Hepatocyte (in vitro differentiated cells): ENCODE measurements around the gene HOXA11. TPM values are rescaled to one million over a fixed set of nuclear protein-coding genes. Genes with fewer than 3 reads are reported as not detected.
A peak's percentile ranks its signal among the peaks of the same experiment; 100 is the strongest.

Experiments used
- DNase-seq: peaks from one replicate; pipeline ENCODE4 v3.0.0-alpha.2; 2016; ENCODE audit warnings: low spot score
- H2AFZ ChIP-seq: fragments of 200-600 bp; sonication (generic); 2 replicates; pipeline ENCODE4 v1.6.0; 2016; ENCODE audit warnings: antibody characterized with exemption, mild to moderate bottlenecking
- H3K27ac ChIP-seq: fragments of 200-600 bp; sonication (generic); 2 replicates; pipeline ENCODE4 v1.5.1; 2016; ENCODE audit warnings: mild to moderate bottlenecking
- H3K27me3 ChIP-seq: fragments of 200-600 bp; sonication (generic); 2 replicates; pipeline ENCODE4 v1.6.1; 2016
- H3K36me3 ChIP-seq: fragments of 200-600 bp; sonication (generic); replicated peaks from 2 replicates; pipeline ENCODE4 v1.5.1; 2016; ENCODE audit warnings: low read depth; ENCODE audit not compliant: insufficient read depth
- H3K4me1 ChIP-seq: fragments of 200-600 bp; sonication (generic); 2 replicates; pipeline ENCODE4 v1.5.1; 2016; ENCODE audit warnings: mild to moderate bottlenecking, moderate library complexity; ENCODE audit not compliant: insufficient read depth
- H3K4me2 ChIP-seq: fragments of 200-600 bp; sonication (generic); 2 replicates; pipeline ENCODE4 v1.6.0; 2016
- H3K4me3 ChIP-seq: fragments of 200-600 bp; sonication (generic); 2 replicates; pipeline ENCODE4 v1.5.1; 2016; ENCODE audit warnings: mild to moderate bottlenecking
- H3K79me2 ChIP-seq: fragments of 200-600 bp; sonication (generic); 2 replicates; pipeline ENCODE4 v1.6.0; 2017; ENCODE audit warnings: mild to moderate bottlenecking
- H3K9me2 ChIP-seq: fragments of 200-600 bp; sonication (generic); replicated peaks from 2 replicates; pipeline ENCODE4 v1.6.0; 2017; ENCODE audit warnings: mild to moderate bottlenecking; ENCODE audit not compliant: insufficient read depth
- H3K9me3 ChIP-seq: fragments of 200-600 bp; sonication (generic); 2 replicates; pipeline ENCODE4 v1.5.1; 2016; ENCODE audit warnings: low read depth, mild to moderate bottlenecking
- H4K20me1 ChIP-seq: fragments of 200-600 bp; sonication (generic); 2 replicates; pipeline ENCODE4 v1.6.0; 2016; ENCODE audit warnings: mild to moderate bottlenecking; ENCODE audit not compliant: insufficient read depth, poor library complexity, severe bottlenecking
- CTCF ChIP-seq: fragments of 200-600 bp; sonication (generic); IDR thresholded peaks from 2 replicates; pipeline ENCODE4 v1.5.1; 2016; ENCODE audit warnings: antibody characterized with exemption, mild to moderate bottlenecking; ENCODE audit not compliant: poor library complexity
- EZH2 ChIP-seq: fragments of 200-600 bp; sonication (generic); IDR thresholded peaks from 2 replicates; pipeline ENCODE4 v1.6.1; 2016; ENCODE audit warnings: antibody characterized with exemption, mild to moderate bottlenecking, borderline replicate concordance
- EZH2phosphoT487 ChIP-seq: fragments of 200-600 bp; sonication (generic); IDR thresholded peaks from one replicate; pipeline ENCODE4 v1.6.1; 2018; ENCODE audit warnings: antibody characterized with exemption, mild to moderate bottlenecking, low read depth, moderate library complexity; ENCODE audit not compliant: unreplicated experiment, severe bottlenecking
- WGBS: methylation state at CpG from one replicate; pipeline ENCODE4 v1.1.6; 2016; ENCODE audit warnings: low lambda C conversion rate; ENCODE audit errors: missing lambda C conversion rate; 5-methylcytosine and 5-hydroxymethylcytosine counted together
- polyA plus RNA-seq: library from polyadenylated mRNA; unstranded; fragments of >200 nt; fragmentation: Nextera tagmentation; extraction: Ambion mirVana; gene quantifications from 2 replicates; pipeline ENCODE4 v1.2.1, GENCODE V29; 2016
- total RNA-seq: library from RNA; depleted of rRNA; stranded (reverse); fragments of >200 nt; gene quantifications from 2 replicates; pipeline ENCODE4 v1.2.3, GENCODE V29; 2014

The HOXA11 gene
- total and polyA plus RNA-seq, 2 experiments from 2014 or later = 6.4 to 7.6 TPM

- no peak for DNase-seq
- WGBS = 1% methylated on average over 40 of the region's 59 CpGs
Measured at GRCh38 chr7:27173511-27173955, 11.5 kb downstream of the HOXA11 start.

DNA sequence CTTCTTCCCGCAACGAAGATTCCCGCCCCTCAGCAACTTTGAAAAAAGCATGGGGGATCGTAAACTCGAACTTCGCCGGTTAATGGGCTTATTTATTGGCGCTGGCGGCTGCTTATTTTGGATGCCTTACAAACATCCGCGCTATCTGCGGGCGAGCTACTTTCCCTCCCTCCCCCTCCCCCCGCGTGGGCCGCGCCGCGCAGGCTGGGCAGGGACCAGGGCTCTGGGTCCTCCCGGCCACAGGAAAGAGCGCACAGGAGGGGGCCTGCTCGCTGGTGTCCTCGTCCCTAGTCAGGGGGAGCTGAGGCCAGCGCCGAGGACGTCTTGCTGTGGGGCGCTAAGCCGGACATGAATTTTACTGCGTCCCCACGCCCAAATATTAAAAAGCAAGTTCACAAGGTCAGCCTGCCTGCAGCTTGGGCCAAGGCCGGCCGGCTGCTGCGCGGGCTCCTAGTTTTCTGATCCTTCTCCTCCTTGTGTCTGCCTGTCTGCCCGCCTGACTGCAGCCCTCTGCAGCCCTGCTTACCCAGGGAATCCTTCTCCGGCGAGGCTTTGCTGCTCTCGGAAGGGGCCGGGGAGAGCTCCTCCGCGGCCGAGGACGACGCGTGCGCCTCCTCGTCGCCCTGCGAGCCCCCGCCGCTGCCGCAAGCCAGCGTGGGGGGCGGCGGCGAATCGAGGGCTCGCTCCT lies 12.1 kb downstream of the HOXA11 start:
- H3K79me2 ChIP-seq = peaks cover 99% of the 10 kb centered on the region
- H3K4me1 ChIP-seq = peaks cover 12% of the 10 kb centered on the region
- H4K20me1 ChIP-seq = peaks cover 16% of the 10 kb centered on the region
- no peak for TF ChIP-seq CTCF
- TF ChIP-seq EZH2phosphoT487 = peak; percentile 58
- peak; percentile 90 for TF ChIP-seq EZH2
- H3K4me2 ChIP-seq = peak overlapping the region; percentile 96
- no peaks in the 10 kb centered on the region for H3K9me2 ChIP-seq
- WGBS = 2% methylated on average over 54 of the region's 58 CpGs
- no peaks in the 10 kb centered on the region for H3K9me3 ChIP-seq
- H3K27ac ChIP-seq = peak overlapping the region; percentile 96
- peak overlapping the region; percentile 45 for H2AFZ ChIP-seq
- no peaks in the 10 kb centered on the region for H3K36me3 ChIP-seq
- no peak for DNase-seq
- H3K4me3 ChIP-seq = peak overlapping the region; percentile 61
- peaks cover 99% of the 10 kb centered on the region for H3K27me3 ChIP-seq

More at GRCh38 chr7:27173511-27173955, 11.5 kb downstream of the HOXA11 start:
- Histone ChIP-seq H3K4me2 (peak overlapping the region; percentile 96), H4K20me1 (peaks cover 16% of the 10 kb centered on the region), H3K4me3 (peak overlapping the region; percentile 61), H3K36me3 (no peaks in the 10 kb centered on the region), H3K9me2 (no peaks in the 10 kb centered on the region), H3K79me2 (peaks cover 99% of the 10 kb centered on the region), H3K4me1 (peaks cover 10% of the 10 kb centered on the region), H3K9me3 (no peaks in the 10 kb centered on the region), H3K27me3 (peaks cover 99% of the 10 kb centered on the region), H2AFZ (peak overlapping the region; percentile 45), H3K27ac (peak overlapping the region; percentile 96)
- TF ChIP-seq EZH2 (peak; percentile 71), CTCF (no peak), EZH2phosphoT487 (peak; percentile 28)

- no peak overlapping the region for H2AFZ ChIP-seq
- H3K4me3 ChIP-seq = peak overlapping the region; percentile 61
- H3K9me3 ChIP-seq = no peaks in the 10 kb centered on the region
- no peak for TF ChIP-seq EZH2phosphoT487
- TF ChIP-seq EZH2 = no peak
- H4K20me1 ChIP-seq = peaks cover 16% of the 10 kb centered on the region
- peak overlapping the region; percentile 96 for H3K4me2 ChIP-seq
- no peaks in the 10 kb centered on the region for H3K9me2 ChIP-seq
- peaks cover 99% of the 10 kb centered on the region for H3K79me2 ChIP-seq
- no peaks in the 10 kb centered on the region for H3K36me3 ChIP-seq
- peaks cover 18% of the 10 kb centered on the region for H3K4me1 ChIP-seq
- WGBS = 19% methylated on average over 9 of the region's 10 CpGs
- DNase-seq = no peak
- peak overlapping the region; percentile 96 for H3K27ac ChIP-seq
- peaks cover 100% of the 10 kb centered on the region for H3K27me3 ChIP-seq
Measured at GRCh38 chr7:27172315-27172774, 12.7 kb downstream of the HOXA11 start.

- no peaks in the 10 kb centered on the region for H3K36me3 ChIP-seq
- peaks cover 99% of the 10 kb centered on the region for H3K79me2 ChIP-seq
- peak overlapping the region; percentile 34 for H3K4me3 ChIP-seq
- DNase-seq = no peak
- H3K27me3 ChIP-seq = peaks cover 100% of the 10 kb centered on the region
- peak overlapping the region; percentile 96 for H3K27ac ChIP-seq
- H2AFZ ChIP-seq = no peak overlapping the region
- H3K4me1 ChIP-seq = peaks cover 13% of the 10 kb centered on the region
- peak overlapping the region; percentile 96 for H3K4me2 ChIP-seq
- no peaks in the 10 kb centered on the region for H3K9me2 ChIP-seq
- no peaks in the 10 kb centered on the region for H3K9me3 ChIP-seq
- no peak for TF ChIP-seq CTCF
- H4K20me1 ChIP-seq = peaks cover 16% of the 10 kb centered on the region
- 11% methylated on average over 30 of the region's 30 CpGs for WGBS
Measured at GRCh38 chr7:27171637-27172314, 13.3 kb downstream of the HOXA11 start.
